GM21528 (cell line): ENCODE measurements around the gene MINPP1.
A peak's percentile ranks its signal among the peaks of the same experiment; 100 is the strongest.

ENCODE experiments used
- ATAC-seq: cut with Tn5 transposase; IDR thresholded peaks from one replicate; pipeline ENCODE4 v1.9.1; 2021; ENCODE audit warnings: mild to moderate bottlenecking, moderate library complexity; ENCODE audit not compliant: unreplicated experiment, low FRiP score

MINPP1 gene

GRCh38 chr10:87519582-87519981 lies 14.9 kb downstream of the MINPP1 start:
- ATAC-seq: peak; percentile 58

GRCh38 chr10:87523731-87524130 lies 19.0 kb downstream of the MINPP1 start:
- no peak for ATAC-seq

DNA sequence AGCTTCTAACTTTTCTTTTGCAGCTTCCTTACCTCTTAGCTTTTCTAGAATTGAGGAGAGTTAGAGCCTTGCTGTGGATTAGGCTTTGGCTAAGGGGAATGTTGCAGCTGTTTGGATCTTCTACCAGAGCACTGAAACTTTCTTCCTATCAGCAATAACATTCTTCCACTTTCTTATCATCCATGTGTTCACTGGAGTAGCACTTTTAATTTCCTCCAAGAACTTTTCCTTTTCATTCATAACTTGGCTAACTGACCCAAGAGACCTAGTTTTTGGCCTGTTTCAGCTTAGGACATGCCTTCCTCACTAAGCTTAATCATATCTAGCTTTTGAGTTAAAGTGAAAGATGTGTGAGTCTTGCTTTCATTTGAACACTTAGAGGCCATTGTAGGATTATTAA lies 19.6 kb downstream of the MINPP1 start:
- ATAC-seq: no peak

DNA sequence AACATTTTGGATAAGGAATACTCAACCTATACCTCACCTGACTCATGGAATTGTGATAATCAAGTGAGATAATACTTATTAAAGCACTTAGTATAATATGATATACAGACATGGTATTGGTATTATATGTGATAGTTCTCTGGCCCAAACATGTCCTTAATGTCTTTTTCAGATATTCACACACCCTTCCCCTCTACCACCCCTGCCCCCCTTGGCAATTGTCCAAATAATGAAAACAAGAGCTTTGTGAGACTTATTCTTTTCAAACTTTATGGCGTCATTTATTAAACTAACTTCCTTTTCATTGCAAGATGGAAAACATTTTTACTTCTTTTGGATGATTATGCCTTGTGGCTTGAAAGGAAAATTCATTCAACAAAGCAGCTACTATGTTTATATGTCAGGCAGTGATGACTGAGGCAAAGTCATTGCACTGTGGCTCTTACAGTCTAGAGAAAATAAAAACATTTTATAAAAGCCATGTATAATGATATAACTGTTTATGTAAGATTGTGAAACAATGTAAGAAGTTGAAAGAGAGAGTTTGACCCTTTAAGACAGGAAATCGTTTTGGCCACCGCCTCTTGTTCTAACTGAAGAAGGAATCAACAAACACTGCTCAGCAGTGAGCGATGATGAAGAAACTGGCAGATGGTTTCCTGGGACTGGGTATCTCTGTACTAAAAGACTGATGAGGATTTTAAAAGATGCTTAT lies 27.4 kb downstream of the MINPP1 start:
- no peak for ATAC-seq

DNA sequence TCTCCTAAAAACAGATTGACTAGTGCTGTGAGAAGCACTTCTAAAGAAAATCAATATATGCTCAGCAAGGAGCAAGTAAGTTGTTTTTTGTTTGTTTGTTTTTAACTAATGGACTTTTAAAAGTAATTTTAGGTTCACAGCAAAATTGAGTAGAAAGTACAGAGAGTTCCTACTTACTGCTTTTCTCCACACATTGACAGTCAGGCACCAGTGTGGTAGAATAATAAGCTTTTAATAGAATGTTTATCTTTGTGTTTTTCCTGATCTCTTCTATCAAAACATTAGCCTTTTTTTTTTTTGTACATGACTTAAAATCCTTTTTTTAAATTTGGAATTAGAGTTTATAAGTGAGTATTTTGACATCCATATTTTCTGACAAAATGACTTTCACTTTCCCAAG lies 28.0 kb downstream of the MINPP1 start:
- ATAC-seq: no peak

DNA sequence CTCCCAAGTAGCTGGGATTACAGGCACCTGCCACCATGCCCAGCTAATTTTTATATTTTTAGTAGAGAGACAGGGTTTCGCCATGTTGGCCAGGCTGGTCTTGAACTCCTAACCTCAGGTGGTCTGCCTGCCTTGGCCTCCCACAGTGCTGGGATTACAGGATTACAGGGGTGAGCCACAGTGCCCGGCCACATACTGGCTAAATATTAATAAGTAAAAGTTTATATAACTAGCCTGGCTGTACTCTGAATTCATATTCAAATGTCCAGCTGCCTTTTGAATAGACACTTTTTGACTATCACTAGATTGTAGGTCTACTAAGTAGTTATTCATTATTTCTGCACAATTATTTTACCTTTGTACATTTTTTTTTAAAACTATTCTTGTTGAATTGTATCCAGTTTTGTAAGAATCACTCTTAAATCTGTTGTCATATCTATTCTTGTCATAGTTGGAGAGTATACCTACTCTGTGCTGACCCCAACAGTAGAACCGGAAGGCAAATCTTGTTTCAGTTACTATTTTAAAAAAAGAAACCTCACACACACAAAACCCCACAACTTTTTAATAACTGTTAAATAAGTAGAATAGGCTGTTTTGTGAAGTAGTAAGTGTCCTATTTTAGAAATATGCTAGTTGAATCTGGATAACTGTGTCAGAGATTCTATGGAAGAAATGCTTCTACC lies 29.6 kb downstream of the MINPP1 start:
- ATAC-seq: peak; percentile 75

- no peak for ATAC-seq
Observed at GRCh38 chr10:87538092-87539015, 33.7 kb downstream of the MINPP1 start.

- ATAC-seq: no peak
Observed at GRCh38 chr10:87541114-87541513, 36.4 kb downstream of the MINPP1 start.

- no peak for ATAC-seq
Observed at GRCh38 chr10:87544721-87545120, 40.0 kb downstream of the MINPP1 start.

DNA sequence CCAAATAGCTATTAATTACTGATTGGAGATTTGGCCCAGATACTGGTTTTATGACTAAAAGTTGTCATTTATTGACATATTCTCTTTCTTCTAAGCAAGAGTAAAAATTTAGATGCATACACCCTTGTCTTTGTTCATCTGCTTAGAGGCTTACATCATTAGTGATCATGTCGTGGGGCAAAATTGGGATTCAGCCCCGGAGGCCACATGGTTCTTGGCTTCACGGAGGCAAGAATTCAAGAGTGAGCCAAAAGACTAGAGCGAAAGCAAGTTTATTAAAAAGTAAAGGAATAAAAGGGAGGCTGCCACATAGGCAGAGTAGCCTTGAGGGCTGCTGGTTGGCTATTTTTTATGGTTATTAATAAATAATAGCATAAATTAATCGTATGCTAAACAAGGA lies 41.1 kb downstream of the MINPP1 start:
- ATAC-seq: no peak

GRCh38 chr10:87546210-87546609 lies 41.5 kb downstream of the MINPP1 start:
- ATAC-seq: no peak

DNA sequence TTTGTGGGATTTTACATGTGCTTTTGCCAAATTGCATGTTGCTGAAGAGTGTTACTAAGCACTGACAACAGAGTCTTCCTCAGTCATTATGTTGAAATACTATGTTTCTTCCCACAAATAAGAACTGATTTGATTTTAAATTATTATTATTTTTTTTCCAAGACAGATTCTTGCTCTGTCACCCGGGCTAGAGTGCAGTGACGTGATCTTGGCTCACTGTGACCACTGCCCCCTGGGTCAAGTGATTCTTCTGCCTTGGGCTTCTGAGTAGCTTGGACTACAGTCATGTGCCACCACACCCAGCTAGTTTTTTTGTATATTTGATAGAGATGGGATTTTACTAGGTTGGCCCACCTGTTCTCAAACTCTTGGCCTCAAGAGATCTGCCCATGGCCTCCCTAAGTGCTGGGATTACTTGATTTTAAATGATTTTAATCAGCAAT lies 42.3 kb downstream of the MINPP1 start:
- ATAC-seq: no peak

DNA sequence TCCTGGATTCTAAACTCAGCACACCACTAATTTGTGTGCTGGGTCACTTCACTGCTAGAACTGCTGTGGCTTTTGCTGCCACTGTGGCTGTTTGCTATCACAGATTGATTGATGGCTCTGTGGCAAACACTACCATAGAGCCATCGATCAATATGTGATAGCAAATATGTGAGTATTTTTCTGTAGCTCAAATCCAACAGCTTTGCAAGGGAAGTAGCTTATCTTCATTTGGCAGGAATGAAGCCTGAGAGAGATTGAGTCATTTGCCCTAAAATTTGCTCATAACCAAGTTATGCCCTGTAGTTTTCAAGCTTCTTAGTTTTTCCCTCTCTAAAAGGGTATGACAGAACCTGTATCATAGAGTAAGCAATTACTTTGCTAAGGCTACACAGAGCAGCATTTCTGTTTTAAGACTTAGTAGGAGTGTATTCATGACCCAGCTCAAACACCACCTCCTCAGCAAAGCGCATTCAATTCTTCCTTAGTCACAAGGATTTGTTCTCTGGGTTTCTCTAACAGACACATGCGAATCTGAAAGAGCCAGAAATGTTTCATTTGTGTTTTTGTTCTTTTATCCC lies 43.1 kb downstream of the MINPP1 start:
- no peak for ATAC-seq

DNA sequence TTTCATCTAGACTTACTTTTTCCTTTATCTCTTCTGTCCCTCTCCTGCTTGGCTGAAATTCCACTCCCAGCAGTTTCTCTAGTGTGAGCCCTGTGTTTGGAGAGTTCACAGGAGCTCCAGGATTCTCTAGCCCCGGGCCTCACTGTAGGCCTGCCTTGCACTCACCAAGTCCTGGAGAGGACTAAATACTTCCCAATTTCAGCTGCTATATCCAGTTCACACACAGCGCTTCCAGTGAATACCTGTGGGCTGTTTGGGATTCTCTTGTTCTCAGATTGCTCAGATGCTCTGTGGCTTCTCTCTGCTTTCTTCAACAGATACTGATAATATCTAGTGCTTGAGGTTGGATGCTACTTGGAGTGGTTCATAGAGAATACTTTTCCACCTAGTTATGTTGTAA lies 46.0 kb downstream of the MINPP1 start:
- ATAC-seq: no peak

DNA sequence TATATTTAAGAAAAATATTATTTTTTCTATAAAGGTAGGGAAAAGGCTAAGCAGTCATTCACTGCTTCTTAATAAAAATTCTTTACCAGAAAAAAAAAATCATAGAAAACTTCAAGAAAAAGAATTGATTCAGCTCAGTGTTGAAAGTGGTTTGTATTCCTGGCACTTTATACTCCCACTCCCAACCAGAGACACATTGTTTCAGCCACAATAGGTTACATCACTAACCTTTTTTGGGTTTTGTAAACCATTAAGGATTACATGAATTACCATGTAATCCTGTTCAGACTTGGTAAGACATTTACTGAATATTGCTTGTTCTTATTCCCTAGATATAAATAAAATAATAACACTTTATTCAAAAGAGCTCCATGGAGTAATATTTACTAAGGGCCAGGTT lies 46.6 kb downstream of the MINPP1 start:
- no peak for ATAC-seq

GRCh38 chr10:87552248-87552929 lies 47.7 kb downstream of the MINPP1 start:
- ATAC-seq: no peak

DNA sequence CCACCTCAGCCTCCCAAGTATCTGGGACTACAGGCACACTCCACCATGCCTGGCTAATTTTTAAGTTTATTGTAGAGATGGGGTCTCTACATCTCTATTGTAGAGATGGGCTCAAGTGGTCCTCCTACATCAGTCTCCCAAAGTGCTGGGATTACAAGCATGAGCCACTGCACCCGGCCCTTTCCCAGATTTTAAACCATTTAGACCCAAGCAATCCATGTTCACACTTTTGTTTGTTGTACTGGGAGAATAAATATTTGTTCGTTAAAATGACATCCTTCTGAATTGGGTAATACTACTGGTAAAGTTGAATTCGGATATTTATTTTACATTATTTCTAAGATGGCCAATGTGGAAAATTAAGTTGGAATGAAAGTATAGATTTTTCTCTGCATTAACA lies 52.7 kb downstream of the MINPP1 start:
- no peak for ATAC-seq

- no peak for ATAC-seq
Observed at GRCh38 chr10:87558333-87558732, 53.6 kb downstream of the MINPP1 start.

GRCh38 chr10:87559392-87559791 lies 54.7 kb downstream of the MINPP1 start:
- ATAC-seq: no peak

- ATAC-seq: no peak
Observed at GRCh38 chr10:87560495-87561129, 55.9 kb downstream of the MINPP1 start.
